Heart left ventricle (tissue), 16 donors: ENCODE measurements around the gene EIF5A. TPM values are rescaled to one million over a fixed set of nuclear protein-coding genes. Genes with fewer than 3 reads are reported as not detected.
"Not testable (repeated sequence)": the region's sequence is repeated elsewhere in the genome, so short reads cannot be mapped to it uniquely, and the experiment has no call there.

ENCODE experiments used
- ATAC-seq, 4 donors: fragments of 200-7000 bp; cut with Tn5 transposase; one replicate each; pipeline ENCODE4 v1.9.1; 2020 to 2022; ENCODE audit warnings: moderate library complexity in 4 of 4, mild to moderate bottlenecking in 3 of 4, moderate number of reproducible peaks in 1 of 4
- DNase-seq, 5 donors: peaks; one replicate each; pipeline ENCODE4 v3.0.0-alpha.2; 2020
- H3K27ac ChIP-seq, 12 donors: fragments of 200-600 bp; sonication (generic) in 4 of 12; one replicate each; pipeline versions ENCODE4 v1.5.0 to v1.8.0; 2016 to 2022; ENCODE audit warnings: mild to moderate bottlenecking in 2 of 12
- H3K27me3 ChIP-seq, 9 donors: fragments of 200-600 bp; sonication (generic) in 2 of 9; one replicate each; pipeline versions ENCODE4 v1.5.1 to v1.8.0; 2016 to 2022; ENCODE audit warnings: mild to moderate bottlenecking in 3 of 9
- H3K36me3 ChIP-seq, 9 donors: fragments of 200-600 bp; sonication (generic) in 2 of 9; one replicate each; pipeline versions ENCODE4 v1.5.0 to v1.8.0; 2018 to 2022; ENCODE audit warnings: mild to moderate bottlenecking in 2 of 9
- H3K4me1 ChIP-seq, 12 donors: fragments of 200-600 bp; sonication (generic) in 4 of 12; one replicate each; pipeline versions ENCODE4 v1.5.0 to v1.8.0; 2016 to 2022; ENCODE audit warnings: mild to moderate bottlenecking in 3 of 12
- H3K4me3 ChIP-seq, 12 donors: fragments of 200-600 bp; sonication (generic) in 4 of 12; one replicate each; pipeline versions ENCODE4 v1.5.0 to v1.8.0; 2017 to 2022; ENCODE audit warnings: mild to moderate bottlenecking in 9 of 12, moderate library complexity in 4 of 12
- H3K9me3 ChIP-seq, 12 donors: fragments of 200-600 bp; sonication (generic) in 4 of 12; one replicate each; pipeline versions ENCODE4 v1.5.0 to v1.8.0; 2016 to 2022; ENCODE audit warnings: mild to moderate bottlenecking in 1 of 12
- CTCF ChIP-seq, 12 donors: fragments of 200-600 bp; sonication (generic) in 4 of 12; IDR thresholded peaks; one replicate each; pipeline versions ENCODE4 v1.5.0 to v1.8.0; 2018 to 2022; ENCODE audit warnings: antibody characterized with exemption in 12 of 12, mild to moderate bottlenecking in 5 of 12
- POLR2A ChIP-seq, 2 donors: fragments of 450-650 bp; IDR thresholded peaks; one replicate each; pipeline ENCODE4 v1.6.1; 2017; ENCODE audit warnings: antibody characterized with exemption in 2 of 2, mild to moderate bottlenecking in 2 of 2, moderate library complexity in 2 of 2
- WGBS, 4 donors: extraction: QIAGEN DNeasy Blood & Tissue Kit in 2 of 4; methylation state at CpG; one replicate each; pipeline versions ENCODE4 v1.1.5 to v1.1.7; 2013 to 2018; 5-methylcytosine and 5-hydroxymethylcytosine counted together
- intact Hi-C, 10 donors: fragments of 100-400 bp; cut with DNase I; formaldehyde crosslinking; loops; one replicate each; pipeline versions ENCODE4 v1.11.1 to v1.14.2; 2022
- polyA plus RNA-seq, 2 donors: library from polyadenylated mRNA; stranded (reverse); fragments of 200-250 nt; gene quantifications; one replicate each; pipeline ENCODE4 v1.2.3, GENCODE V29; 2013
- total RNA-seq, 9 donors: library from RNA; depleted of rRNA in 2 of 9; stranded (reverse); fragments of >200 nt in 2 of 9; fragmentation: NEBNext Ultra II Directional in 3 of 9; extraction: Animal tissue kit (Norgen Biotek cat#: 25700) in 3 of 9; gene quantifications; one replicate each; pipeline versions ENCODE4 v1.1.0 to v1.2.4, GENCODE V29; 2016 to 2023
- donor health status: ischemic (EF 13 %, LVEDD 7.1; RV severe dilation, severe dysfunction).
- donor health status: healthy with polysubstance abuse.
- donor health status: DM: no; HTN: yes; CAD: no.
- donor health status: DM: no; HTN: no; CAD: no.
- donor health status: ischemic (EF 25% LVEDD 6.9; RV normal size, moderate dysfunction).
- donor health status: ischemic (EF 25% LVEDD 5.7; RV mildly dilated, moderate dysfunction).
- donor health status: healthy.
- donor health status: DM: yes; HTN: yes; CAD: no.
- donor health status: ischemic (EF 35%, LVEDD 5.7; RV mildly dilated, moderate dysfunction).
- donor health status: nonischemic (EF 11% LVEDD 7.7; RV severe dilation, severe dysfunction).
- donor health status: DM: yes; HTN: yes; CAD: no.
- donor health status: PGD.
- donor health status: ischemic (EF 29% LVEDD 5.4; RV normal size, mild dysfunction).
- donor health status: nonischemic (EF 23%, LVEDD 6.1; RV moderate dilation, normal function).

EIF5A gene
- total and polyA plus RNA-seq, 11 donors, result 120 to 934 (median 268) TPM

- TF ChIP-seq POLR2A (IDR thresholded peaks at IDR 0.05), result no peak
- no peak for TF ChIP-seq CTCF (IDR thresholded peaks at IDR 0.05)
- ATAC-seq (no peak), DNase-seq (no peak)
- intact Hi-C loops, result loop anchor here in 1 of 10 donors (1.0 kb wide), 1 partner anchor 20 kb away; no protein-coding TSS in a partner anchor
- peaks cover 0 to 24% (median 16%) of the 10 kb centered on the region in 12 donors for H3K4me1 ChIP-seq
- peaks cover 0 to 13% (median 11%) of the 10 kb centered on the region in 9 donors for H3K36me3 ChIP-seq
- peaks cover 0 to 19% (median 0%) of the 10 kb centered on the region in 9 donors for H3K27me3 ChIP-seq
- no peaks in the 10 kb centered on the region for H3K9me3 ChIP-seq
- peak overlapping the region; percentile 67 to 95 (median 90) for H3K4me3 ChIP-seq
- peak overlapping the region in 11 of 12 donors; percentile 81 to 97 (median 90) for H3K27ac ChIP-seq
- 58 to 96% (median 67%) methylated on average over 6 to 13 of the region's 13 CpGs for WGBS, 4 donors
Observed at GRCh38 chr17:7330638-7331015, 23.2 kb downstream of the EIF5A start.

GRCh38 chr17:7332111-7332510, 24.7 kb downstream of the EIF5A start:
- Histone ChIP-seq H3K4me3 (no peak overlapping the region), H3K27me3 (peaks cover 0 to 34% (median 0%) of the 10 kb centered on the region in 9 donors), H3K4me1 (peaks cover 0 to 33% (median 16%) of the 10 kb centered on the region in 12 donors), H3K36me3 (no peaks in the 10 kb centered on the region), H3K27ac (peak overlapping the region in 1 of 12 donors; percentile 37), H3K9me3 (no peaks in the 10 kb centered on the region)
- TF ChIP-seq POLR2A (IDR thresholded peaks at IDR 0.05), result no peak
- no peak for TF ChIP-seq CTCF (IDR thresholded peaks at IDR 0.05)
- ATAC-seq (no peak), DNase-seq (no peak)
- 47 to 59% (median 56%) methylated on average over 7 of the region's 7 CpGs for WGBS, 4 donors
- intact Hi-C loops, result no loop called here

GRCh38 chr17:7332600-7333069, 25.2 kb downstream of the EIF5A start:
- 46 to 52% (median 48%) methylated on average over 14 of the region's 14 CpGs for WGBS, 4 donors
- Histone ChIP-seq H3K27ac (peak overlapping the region in 1 of 12 donors; percentile 37), H3K27me3 (peaks cover 0 to 35% (median 0%) of the 10 kb centered on the region in 9 donors), H3K4me1 (peaks cover 0 to 39% (median 16%) of the 10 kb centered on the region in 12 donors)
- H3K4me3 ChIP-seq, H3K36me3 ChIP-seq, H3K9me3 ChIP-seq, DNase-seq, ATAC-seq, intact Hi-C loops: not testable (repeated sequence)

- Histone ChIP-seq H3K27ac (no peak overlapping the region), H3K4me3 (no peak overlapping the region), H3K4me1 (peaks cover 0 to 38% (median 6%) of the 10 kb centered on the region in 12 donors), H3K9me3 (no peaks in the 10 kb centered on the region), H3K36me3 (no peaks in the 10 kb centered on the region), H3K27me3 (peaks cover 0 to 47% (median 5%) of the 10 kb centered on the region in 9 donors)
- no peak for DNase-seq
- no peak for ATAC-seq
- TF ChIP-seq POLR2A (IDR thresholded peaks at IDR 0.05), result no peak
- TF ChIP-seq CTCF (IDR thresholded peaks at IDR 0.05), result no peak
- 81 to 91% (median 89%) methylated on average over 3 of the region's 3 CpGs for WGBS, 4 donors
- intact Hi-C loops, result no loop called here
Observed at GRCh38 chr17:7334938-7335538, 27.6 kb downstream of the EIF5A start.

GRCh38 chr17:7335765-7336164, 28.3 kb downstream of the EIF5A start:
- WGBS, 4 donors, result 87 to 89% (median 89%) methylated on average over 13 of the region's 13 CpGs
- H3K9me3 ChIP-seq, H3K36me3 ChIP-seq, DNase-seq, intact Hi-C loops, ATAC-seq: not testable (repeated sequence)
- Histone ChIP-seq H3K4me3 (peak overlapping the region in 1 of 12 donors; percentile 63), H3K4me1 (peaks cover 0 to 31% (median 0%) of the 10 kb centered on the region in 12 donors), H3K27me3 (peaks cover 0 to 54% (median 5%) of the 10 kb centered on the region in 9 donors), H3K27ac (peak overlapping the region in 1 of 12 donors; percentile 82)
